ENCODE measurements around the gene SLC26A9.
"Not testable (repeated sequence)": the region's sequence is repeated elsewhere in the genome, so short reads cannot be mapped to it uniquely, and the experiment has no call there.

Gene SLC26A9

DNA sequence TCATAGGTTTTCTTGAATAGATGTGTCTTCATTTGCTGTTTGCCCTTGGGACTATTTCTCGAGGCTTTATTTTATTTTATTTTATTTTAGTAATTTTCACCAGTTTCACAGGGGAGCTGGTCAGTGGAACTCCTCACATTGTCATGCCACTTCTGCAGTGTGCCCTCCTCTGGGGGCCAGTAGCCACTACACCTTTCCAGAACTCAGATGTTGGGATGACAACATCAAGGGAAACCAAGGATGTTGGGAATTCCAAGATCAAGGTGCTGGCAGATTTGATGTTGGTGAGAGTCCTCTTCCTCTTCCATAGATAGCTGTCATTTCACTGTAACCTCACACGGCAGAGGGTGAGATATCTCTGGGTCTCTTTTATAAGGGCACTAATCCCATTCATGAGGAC is 35.5 kb downstream of the SLC26A9 start:
- no peak overlapping the region for H3K4me2 ChIP-seq (ENCODE audit: low read length)
- no peaks in the 10 kb centered on the region for H3K79me2 ChIP-seq
- H3K36me3 ChIP-seq (ENCODE audit: control insufficient read depth, insufficient read depth, low read length), result no peaks in the 10 kb centered on the region
- no peak overlapping the region for H3K4me3 ChIP-seq (ENCODE audit: low read depth, low read length)
- H3K9ac ChIP-seq, result no peak overlapping the region
- no peaks in the 10 kb centered on the region for H3K4me1 ChIP-seq
- no peaks in the 10 kb centered on the region for H3K27me3 ChIP-seq (ENCODE audit: control insufficient read depth, insufficient read depth, low read length)
- no peaks in the 10 kb centered on the region for H3K9me3 ChIP-seq (ENCODE audit: control insufficient read depth, low read length)
- no peak overlapping the region for H2AFZ ChIP-seq
- TF ChIP-seq, protein P1, sequence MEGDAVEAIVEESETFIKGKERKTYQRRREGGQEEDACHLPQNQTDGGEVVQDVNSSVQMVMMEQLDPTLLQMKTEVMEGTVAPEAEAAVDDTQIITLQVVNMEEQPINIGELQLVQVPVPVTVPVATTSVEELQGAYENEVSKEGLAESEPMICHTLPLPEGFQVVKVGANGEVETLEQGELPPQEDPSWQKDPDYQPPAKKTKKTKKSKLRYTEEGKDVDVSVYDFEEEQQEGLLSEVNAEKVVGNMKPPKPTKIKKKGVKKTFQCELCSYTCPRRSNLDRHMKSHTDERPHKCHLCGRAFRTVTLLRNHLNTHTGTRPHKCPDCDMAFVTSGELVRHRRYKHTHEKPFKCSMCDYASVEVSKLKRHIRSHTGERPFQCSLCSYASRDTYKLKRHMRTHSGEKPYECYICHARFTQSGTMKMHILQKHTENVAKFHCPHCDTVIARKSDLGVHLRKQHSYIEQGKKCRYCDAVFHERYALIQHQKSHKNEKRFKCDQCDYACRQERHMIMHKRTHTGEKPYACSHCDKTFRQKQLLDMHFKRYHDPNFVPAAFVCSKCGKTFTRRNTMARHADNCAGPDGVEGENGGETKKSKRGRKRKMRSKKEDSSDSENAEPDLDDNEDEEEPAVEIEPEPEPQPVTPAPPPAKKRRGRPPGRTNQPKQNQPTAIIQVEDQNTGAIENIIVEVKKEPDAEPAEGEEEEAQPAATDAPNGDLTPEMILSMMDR (IDR thresholded peaks at IDR 0.05), result peak; percentile 36
- H3K27ac ChIP-seq, result no peak overlapping the region

DNA sequence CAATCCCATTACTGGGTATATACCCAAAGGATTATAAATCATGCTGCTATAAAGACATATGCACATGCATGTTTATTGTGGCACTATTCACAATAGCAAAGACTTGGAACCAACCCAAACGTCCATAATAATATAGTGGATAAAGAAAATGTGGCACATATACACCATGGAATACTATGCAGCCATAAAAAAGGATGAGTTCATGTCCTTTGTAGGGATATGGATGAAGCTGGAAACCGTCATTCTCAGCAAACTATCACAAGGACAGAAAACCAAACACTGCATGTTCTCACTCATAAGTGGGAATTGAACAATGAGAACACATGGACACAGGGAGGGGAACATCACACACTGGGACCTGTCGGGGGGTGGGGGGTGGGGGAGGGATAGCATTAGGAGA is 38.2 kb downstream of the SLC26A9 start:
- not testable (repeated sequence) for H3K4me2 ChIP-seq (ENCODE audit: low read length); H3K27ac ChIP-seq

DNA sequence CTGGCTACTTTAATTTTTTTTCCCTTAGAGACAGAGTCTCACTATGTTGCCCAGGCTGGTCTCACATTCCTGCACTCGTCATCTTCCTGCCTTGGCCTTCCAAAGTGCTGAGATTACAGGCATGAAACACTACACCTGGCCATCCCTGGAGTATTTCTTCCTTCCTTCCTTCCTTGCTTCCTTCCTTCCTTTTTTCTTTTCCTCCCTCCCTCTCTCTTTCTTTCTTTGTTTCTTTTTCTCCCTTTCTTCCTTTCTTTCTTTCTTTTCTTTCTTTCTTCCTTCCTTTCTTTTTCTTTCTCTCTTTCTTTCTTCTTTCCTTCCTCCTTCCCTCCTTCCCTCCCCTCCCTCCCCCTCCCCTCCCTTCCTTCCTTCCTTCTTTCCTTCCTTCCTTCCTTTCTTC is 46.9 kb downstream of the SLC26A9 start:
- H3K4me1 ChIP-seq, result no peaks in the 10 kb centered on the region
- H3K27ac ChIP-seq, result no peak overlapping the region

More for the DNA sequence above, 38.2 kb downstream of the SLC26A9 start:
- not testable (repeated sequence) for H3K9me3 ChIP-seq (ENCODE audit: control insufficient read depth, low read length); H3K36me3 ChIP-seq (ENCODE audit: control insufficient read depth, insufficient read depth, low read length); H3K79me2 ChIP-seq; H2AFZ ChIP-seq; H3K27me3 ChIP-seq (ENCODE audit: control insufficient read depth, insufficient read depth, low read length); H3K4me3 ChIP-seq (ENCODE audit: low read depth, low read length); H3K9ac ChIP-seq; H3K4me1 ChIP-seq

DNA sequence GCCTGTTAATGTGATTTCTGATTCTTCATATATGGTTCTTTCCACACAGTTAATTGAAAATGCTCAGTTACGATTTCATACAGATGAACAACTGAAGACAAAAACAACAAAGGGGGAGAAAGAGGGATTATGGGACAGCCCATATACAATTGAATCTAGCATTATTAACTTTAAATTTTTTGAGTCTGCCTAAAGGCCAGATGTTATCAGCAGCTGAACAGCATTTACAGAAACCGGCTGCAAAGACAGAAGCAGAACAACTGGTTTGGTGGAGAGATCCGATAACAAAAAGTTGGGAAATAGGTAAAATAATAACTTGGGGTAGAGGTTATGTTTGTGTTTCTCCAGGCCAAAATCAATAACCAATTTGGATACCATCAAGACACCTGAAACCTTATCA is 49.1 kb downstream of the SLC26A9 start:
- not testable (repeated sequence) for H2AFZ ChIP-seq; H3K27ac ChIP-seq; H3K27me3 ChIP-seq (ENCODE audit: control insufficient read depth, insufficient read depth, low read length); H3K9ac ChIP-seq; H3K4me2 ChIP-seq (ENCODE audit: low read length); H3K4me3 ChIP-seq (ENCODE audit: low read depth, low read length); H3K79me2 ChIP-seq; H3K9me3 ChIP-seq (ENCODE audit: control insufficient read depth, low read length); H3K4me1 ChIP-seq; H3K36me3 ChIP-seq (ENCODE audit: control insufficient read depth, insufficient read depth, low read length)

More for the DNA sequence above, 46.9 kb downstream of the SLC26A9 start:
- H2AFZ ChIP-seq, result no peak overlapping the region
- TF ChIP-seq, protein P1 (IDR thresholded peaks at IDR 0.05), result no peak
- H3K9me3 ChIP-seq (ENCODE audit: control insufficient read depth, low read length), result no peaks in the 10 kb centered on the region
- no peaks in the 10 kb centered on the region for H3K36me3 ChIP-seq (ENCODE audit: control insufficient read depth, insufficient read depth, low read length)
- no peak overlapping the region for H3K9ac ChIP-seq
- no peak overlapping the region for H3K4me3 ChIP-seq (ENCODE audit: low read depth, low read length)
- no peak overlapping the region for H3K4me2 ChIP-seq (ENCODE audit: low read length)
- no peaks in the 10 kb centered on the region for H3K79me2 ChIP-seq
- H3K27me3 ChIP-seq (ENCODE audit: control insufficient read depth, insufficient read depth, low read length), result no peaks in the 10 kb centered on the region

DNA sequence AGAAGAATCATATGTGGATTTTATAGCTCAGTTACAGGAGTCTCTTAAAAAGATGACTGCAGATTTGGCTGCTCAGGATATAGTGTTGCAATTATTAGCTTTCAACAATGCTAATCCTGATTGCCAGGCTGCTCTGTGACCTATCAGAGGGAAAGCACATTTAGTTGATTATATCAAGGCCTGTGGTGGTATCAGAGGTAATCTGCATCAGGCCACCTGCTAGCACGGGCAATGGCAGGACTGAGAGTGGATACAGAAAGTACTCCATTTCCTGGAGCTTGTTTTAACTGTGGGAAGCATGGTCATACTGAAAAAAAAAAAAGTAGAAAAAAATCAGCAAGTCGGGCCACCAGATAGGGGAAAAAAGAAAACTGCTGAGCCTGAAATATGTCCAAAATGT is 51.1 kb downstream of the SLC26A9 start:
- not testable (repeated sequence) for H3K9me3 ChIP-seq (ENCODE audit: control insufficient read depth, low read length); H3K4me2 ChIP-seq (ENCODE audit: low read length); H2AFZ ChIP-seq; H3K27me3 ChIP-seq (ENCODE audit: control insufficient read depth, insufficient read depth, low read length); H3K9ac ChIP-seq; H3K4me3 ChIP-seq (ENCODE audit: low read depth, low read length); H3K4me1 ChIP-seq; H3K36me3 ChIP-seq (ENCODE audit: control insufficient read depth, insufficient read depth, low read length); H3K27ac ChIP-seq; H3K79me2 ChIP-seq

DNA sequence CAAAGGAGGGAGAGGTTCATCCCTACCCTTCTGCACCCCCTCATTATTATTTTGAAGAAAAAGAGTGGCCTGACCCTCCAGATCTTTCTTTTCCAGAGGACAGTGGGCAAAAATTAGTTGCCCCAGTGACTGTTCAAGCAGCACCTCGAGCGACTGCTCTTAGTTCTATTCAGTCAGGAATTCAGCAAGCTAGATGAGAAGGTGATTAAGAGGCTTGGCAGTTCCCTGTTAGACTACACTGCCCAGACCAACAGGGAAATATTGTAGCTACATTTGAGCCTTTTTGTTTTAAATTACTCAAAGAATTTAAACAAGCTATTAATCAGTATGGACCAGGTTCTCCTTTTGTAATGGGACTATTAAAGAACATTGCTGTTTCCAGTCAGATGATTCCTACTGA is 51.8 kb downstream of the SLC26A9 start:
- not testable (repeated sequence) for H3K9me3 ChIP-seq (ENCODE audit: control insufficient read depth, low read length); H3K36me3 ChIP-seq (ENCODE audit: control insufficient read depth, insufficient read depth, low read length); H3K27ac ChIP-seq; H3K4me3 ChIP-seq (ENCODE audit: low read depth, low read length); H3K4me1 ChIP-seq; H3K79me2 ChIP-seq; H3K4me2 ChIP-seq (ENCODE audit: low read length); H2AFZ ChIP-seq; H3K9ac ChIP-seq; H3K27me3 ChIP-seq (ENCODE audit: control insufficient read depth, insufficient read depth, low read length)

DNA sequence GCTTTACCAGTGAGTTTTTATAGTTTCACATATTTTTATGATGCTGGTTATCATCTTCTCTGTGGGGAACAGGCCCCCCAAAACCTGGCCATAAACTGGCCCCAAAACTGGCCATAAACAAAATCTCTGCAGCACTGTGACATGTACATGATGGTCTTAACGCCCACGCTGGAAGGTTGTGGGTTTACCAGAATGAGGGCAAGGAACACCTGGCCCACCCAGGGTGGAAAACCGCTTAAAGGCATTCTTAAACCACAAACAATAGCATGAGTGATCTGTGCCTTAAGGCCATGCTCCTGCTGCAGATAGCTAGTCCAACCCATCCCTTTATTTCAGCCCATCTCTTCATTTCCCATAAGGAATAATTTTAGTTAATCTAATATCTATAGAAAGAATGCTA is 52.6 kb downstream of the SLC26A9 start:
- not testable (repeated sequence) for H3K4me2 ChIP-seq (ENCODE audit: low read length); H3K27ac ChIP-seq; H3K27me3 ChIP-seq (ENCODE audit: control insufficient read depth, insufficient read depth, low read length); H2AFZ ChIP-seq; H3K36me3 ChIP-seq (ENCODE audit: control insufficient read depth, insufficient read depth, low read length); H3K79me2 ChIP-seq; H3K4me1 ChIP-seq; H3K9me3 ChIP-seq (ENCODE audit: control insufficient read depth, low read length); H3K9ac ChIP-seq; H3K4me3 ChIP-seq (ENCODE audit: low read depth, low read length)

DNA sequence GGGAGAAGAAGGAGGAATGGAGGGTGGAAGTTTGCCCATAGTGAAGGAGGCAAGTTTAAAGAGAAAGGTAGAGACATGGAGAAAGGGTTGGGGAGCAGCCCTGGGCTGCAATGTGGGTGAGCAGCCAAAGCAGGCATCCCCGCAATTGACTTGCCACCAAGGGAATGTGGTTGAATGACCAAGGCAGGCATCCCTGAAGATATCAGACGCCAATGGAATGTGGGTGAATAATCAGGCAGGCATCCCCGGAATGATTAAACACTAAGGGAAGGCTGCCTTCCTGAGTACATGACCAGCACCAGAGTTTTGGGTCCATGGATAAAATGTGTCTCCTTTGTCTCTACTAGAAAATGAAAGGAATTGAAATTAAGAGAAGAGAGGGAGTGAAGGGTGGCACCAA is 53.5 kb downstream of the SLC26A9 start:
- H3K27ac ChIP-seq; H3K79me2 ChIP-seq; H3K4me3 ChIP-seq (ENCODE audit: low read depth, low read length): not testable (repeated sequence)

DNA sequence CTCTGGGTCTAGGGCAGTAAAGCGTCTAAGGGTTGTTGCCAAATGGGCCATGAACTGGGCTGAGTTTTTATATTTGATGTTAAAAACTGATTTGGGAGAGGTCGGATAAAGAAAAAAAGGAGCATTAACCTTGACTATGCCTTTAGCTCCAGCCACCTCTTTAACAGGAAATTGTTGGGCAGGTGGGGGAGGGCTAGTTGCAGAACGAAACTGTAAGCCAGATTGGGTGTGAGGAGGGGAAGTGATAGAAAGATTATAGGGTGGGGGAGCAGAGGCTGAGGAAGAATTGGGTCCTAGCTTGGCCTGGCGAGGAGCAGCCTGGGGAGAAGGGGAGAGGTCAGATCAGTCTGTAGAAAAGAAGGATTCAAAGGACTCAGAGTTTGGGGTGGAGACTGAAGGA is 54.2 kb downstream of the SLC26A9 start:
- H3K4me1 ChIP-seq; H3K9me3 ChIP-seq (ENCODE audit: control insufficient read depth, low read length); H3K36me3 ChIP-seq (ENCODE audit: control insufficient read depth, insufficient read depth, low read length); H2AFZ ChIP-seq; H3K4me2 ChIP-seq (ENCODE audit: low read length); H3K79me2 ChIP-seq; H3K4me3 ChIP-seq (ENCODE audit: low read depth, low read length); H3K9ac ChIP-seq; H3K27ac ChIP-seq; H3K27me3 ChIP-seq (ENCODE audit: control insufficient read depth, insufficient read depth, low read length): not testable (repeated sequence)

More for the DNA sequence above, 53.5 kb downstream of the SLC26A9 start:
- H3K9ac ChIP-seq; H3K27me3 ChIP-seq (ENCODE audit: control insufficient read depth, insufficient read depth, low read length); H3K36me3 ChIP-seq (ENCODE audit: control insufficient read depth, insufficient read depth, low read length); H3K4me1 ChIP-seq; H2AFZ ChIP-seq; H3K4me2 ChIP-seq (ENCODE audit: low read length); H3K9me3 ChIP-seq (ENCODE audit: control insufficient read depth, low read length): not testable (repeated sequence)
